GM13976 (cell line): ENCODE measurements around the gene CIBAR2.

Source experiments
- DNase-seq: peaks from one replicate; pipeline ENCODE4 v3.0.0; 2012; ENCODE audit warnings: low spot score
- in situ Hi-C: fragments of 300-500 bp; cut with MboI; formaldehyde crosslinking; loops from one replicate; pipeline ENCODE4 v1.12.0; 2022; ENCODE audit warnings: low sequenced_read_pairs, mixed read lengths, inconsistent platforms; ENCODE audit not compliant: unreplicated experiment
- TF ChIP-seq, protein P1 (sequence below): IDR thresholded peaks from 2 replicates; pipeline ENCODE4 v1.5.1; 2012; ENCODE audit warnings: borderline replicate concordance, mild to moderate bottlenecking; ENCODE audit not compliant: insufficient read depth; ENCODE audit errors: extremely low read depth, missing control alignments, control extremely low read depth

The CIBAR2 gene

DNA sequence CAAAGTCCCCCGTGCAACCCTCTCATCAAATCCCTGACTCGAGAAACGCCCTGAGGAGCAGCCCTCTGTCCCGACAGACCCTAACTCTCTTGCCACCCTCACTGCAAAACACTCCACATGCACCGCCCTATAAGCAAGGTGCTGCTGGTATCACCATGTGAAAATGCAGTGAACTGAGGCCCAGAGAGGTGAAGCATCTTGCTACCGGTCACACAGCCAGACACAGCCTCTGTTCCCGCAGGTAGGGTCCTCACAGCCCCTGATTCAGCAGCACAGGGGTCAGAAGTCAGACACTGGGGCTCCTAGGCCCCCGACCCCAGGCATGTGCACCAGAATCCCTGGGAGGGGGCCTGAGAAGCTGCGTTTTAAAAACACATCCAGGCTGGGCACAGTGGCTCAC is 1.1 kb downstream of the CIBAR2 start:
- DNase-seq: no peak
- in situ Hi-C loops: no loop called here
- TF ChIP-seq, protein P1, sequence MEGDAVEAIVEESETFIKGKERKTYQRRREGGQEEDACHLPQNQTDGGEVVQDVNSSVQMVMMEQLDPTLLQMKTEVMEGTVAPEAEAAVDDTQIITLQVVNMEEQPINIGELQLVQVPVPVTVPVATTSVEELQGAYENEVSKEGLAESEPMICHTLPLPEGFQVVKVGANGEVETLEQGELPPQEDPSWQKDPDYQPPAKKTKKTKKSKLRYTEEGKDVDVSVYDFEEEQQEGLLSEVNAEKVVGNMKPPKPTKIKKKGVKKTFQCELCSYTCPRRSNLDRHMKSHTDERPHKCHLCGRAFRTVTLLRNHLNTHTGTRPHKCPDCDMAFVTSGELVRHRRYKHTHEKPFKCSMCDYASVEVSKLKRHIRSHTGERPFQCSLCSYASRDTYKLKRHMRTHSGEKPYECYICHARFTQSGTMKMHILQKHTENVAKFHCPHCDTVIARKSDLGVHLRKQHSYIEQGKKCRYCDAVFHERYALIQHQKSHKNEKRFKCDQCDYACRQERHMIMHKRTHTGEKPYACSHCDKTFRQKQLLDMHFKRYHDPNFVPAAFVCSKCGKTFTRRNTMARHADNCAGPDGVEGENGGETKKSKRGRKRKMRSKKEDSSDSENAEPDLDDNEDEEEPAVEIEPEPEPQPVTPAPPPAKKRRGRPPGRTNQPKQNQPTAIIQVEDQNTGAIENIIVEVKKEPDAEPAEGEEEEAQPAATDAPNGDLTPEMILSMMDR: no peak

DNA sequence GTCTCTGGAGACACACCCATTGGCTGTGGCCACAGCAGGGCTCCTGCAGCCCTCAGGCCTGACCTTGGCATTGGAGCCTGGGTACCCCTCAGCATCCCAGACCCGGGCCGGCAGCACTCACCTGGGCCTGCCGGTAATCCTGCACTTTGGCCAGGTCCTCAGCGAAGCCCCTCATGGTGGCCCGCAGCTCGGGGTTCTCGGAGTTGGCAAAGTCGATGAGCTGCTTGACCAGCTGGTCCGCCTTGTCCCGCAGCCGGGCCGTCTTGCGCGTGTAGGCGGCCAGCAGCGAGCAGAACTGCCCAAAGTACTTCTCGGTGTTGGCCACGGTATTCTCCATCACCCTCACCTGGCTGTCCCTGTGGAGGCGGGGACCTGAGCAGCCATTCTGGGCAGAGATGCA is 2.2 kb downstream of the CIBAR2 start:
- in situ Hi-C loops: no loop called here
- TF ChIP-seq, protein P1: no peak
- no peak for DNase-seq

DNA sequence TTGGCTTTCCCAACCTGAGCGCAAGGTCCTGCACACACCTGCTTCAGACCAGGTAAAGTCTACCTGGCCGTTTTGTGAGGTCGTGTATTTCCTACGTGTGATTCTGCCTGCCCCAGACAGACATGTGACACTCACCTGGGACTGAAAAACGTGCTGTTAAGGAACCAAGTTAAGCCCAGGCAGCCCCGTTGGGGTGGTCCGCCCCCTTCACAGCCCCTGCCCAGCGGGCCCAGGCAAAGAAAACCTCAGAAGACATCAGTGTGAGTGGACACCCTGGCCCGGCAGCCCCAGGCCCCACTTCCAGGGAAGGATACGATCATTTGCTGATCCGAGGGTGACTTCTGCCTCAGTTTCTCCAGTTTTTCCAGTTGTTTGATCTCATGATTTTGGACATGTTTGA is 4.7 kb downstream of the CIBAR2 start:
- no peak for DNase-seq
- in situ Hi-C loops: no loop called here
- TF ChIP-seq, protein P1: no peak

DNA sequence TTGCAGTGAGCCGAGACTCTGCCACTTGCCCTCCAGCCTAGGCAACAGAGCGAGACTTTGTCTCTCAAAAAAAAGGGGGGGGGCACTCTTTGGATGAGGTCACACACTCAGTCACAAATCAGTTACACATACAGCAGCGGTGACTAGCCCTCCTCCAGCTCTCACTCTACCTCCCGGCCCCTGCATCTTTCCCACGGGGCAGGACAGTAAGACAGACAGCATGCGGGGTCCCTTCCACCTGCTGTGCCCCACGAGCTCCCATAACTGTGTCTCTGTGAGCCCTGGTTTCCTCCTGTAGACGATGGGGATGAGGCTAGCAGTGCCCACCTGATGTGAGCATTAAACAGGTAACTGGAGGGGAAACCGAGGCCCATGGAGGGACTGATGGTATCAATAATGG is 5.2 kb downstream of the CIBAR2 start:
- no peak for DNase-seq
- TF ChIP-seq, protein P1: no peak
- in situ Hi-C loops: no loop called here

DNA sequence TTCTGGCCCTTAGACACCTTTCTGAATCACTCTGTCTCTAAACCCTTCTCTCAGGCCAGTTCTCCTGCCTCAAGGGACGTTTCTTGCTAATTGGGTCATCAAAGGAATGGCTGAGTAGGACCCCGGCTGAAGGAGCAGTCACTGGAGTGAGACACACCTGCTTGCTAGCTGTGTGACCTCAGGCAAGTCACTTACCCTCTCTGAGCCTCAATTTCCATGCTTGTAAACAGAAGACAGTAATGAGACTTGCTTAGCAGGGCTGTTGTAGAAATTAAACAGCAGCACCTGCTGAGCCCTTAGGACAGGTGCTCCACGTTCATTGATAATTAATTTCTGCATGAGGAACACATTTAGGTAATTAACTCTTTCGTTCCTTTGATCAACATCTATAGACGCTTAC is 6.8 kb downstream of the CIBAR2 start:
- in situ Hi-C loops: no loop called here
- no peak for DNase-seq
- TF ChIP-seq, protein P1: no peak

DNA sequence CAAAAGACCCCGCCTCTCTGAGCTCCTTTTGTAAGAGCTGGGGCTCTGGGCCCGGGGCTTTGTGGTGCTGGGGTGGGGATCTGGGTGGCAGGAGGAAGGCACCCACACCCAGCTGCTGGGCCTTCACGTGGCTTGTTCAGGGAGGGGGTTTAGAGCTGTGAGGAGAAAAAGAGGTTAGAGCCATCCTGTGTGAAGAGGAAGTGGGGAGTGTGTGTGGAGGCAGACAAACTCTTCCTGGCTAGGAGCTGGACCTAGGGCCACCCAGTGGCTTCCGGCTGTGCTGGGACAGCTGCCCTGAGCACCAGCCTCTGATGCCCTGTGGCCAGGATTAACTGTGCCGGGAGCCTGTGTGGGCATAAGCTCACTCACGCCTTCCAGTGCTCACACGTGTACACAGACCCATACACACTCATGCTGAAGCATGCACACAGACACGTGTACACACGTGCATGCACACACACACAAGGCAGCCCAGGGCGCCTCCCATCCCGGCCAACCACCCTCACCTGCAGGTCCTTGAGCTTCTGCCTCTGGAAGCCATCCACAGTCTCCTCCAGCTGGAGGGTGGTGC is 7.4 kb downstream of the CIBAR2 start:
- DNase-seq: peak; percentile 63
- in situ Hi-C loops: no loop called here
- TF ChIP-seq, protein P1: no peak
